HUES48 (cell line): ENCODE measurements around the gene ZNF410.
"Not testable (repeated sequence)": the region's sequence is repeated elsewhere in the genome, so short reads cannot be mapped to it uniquely, and the experiment has no call there.

ENCODE experiments used
- H3K27ac ChIP-seq: one replicate; pipeline ENCODE4 v1.7.0; 2013; ENCODE audit warnings: low read depth, low read length, inconsistent platforms
- H3K27me3 ChIP-seq: 2 replicates; pipeline ENCODE4 v1.6.1; 2013; ENCODE audit warnings: mild to moderate bottlenecking, low read length; ENCODE audit not compliant: control insufficient read depth, insufficient read depth
- H3K36me3 ChIP-seq: 2 replicates; pipeline ENCODE4 v1.6.1; 2013; ENCODE audit warnings: low read length; ENCODE audit not compliant: control insufficient read depth, insufficient read depth
- H3K4me1 ChIP-seq: 2 replicates; pipeline ENCODE4 v1.6.1; 2013; ENCODE audit warnings: mild to moderate bottlenecking, low read length; ENCODE audit not compliant: control insufficient read depth, insufficient read depth
- H3K4me3 ChIP-seq: 2 replicates; pipeline ENCODE4 v1.5.1; 2013; ENCODE audit warnings: mild to moderate bottlenecking, low read depth, low read length
- H3K9ac ChIP-seq: 2 replicates; pipeline ENCODE4 v1.6.1; 2013; ENCODE audit warnings: mild to moderate bottlenecking, low read depth, low read length, moderate library complexity
- H3K9me3 ChIP-seq: 2 replicates; pipeline ENCODE4 v1.6.1; 2013; ENCODE audit warnings: low read length; ENCODE audit not compliant: control insufficient read depth, insufficient read depth

ZNF410 gene

GRCh38 chr14:73919457-73919856, 32.8 kb downstream of the ZNF410 start:
- H3K4me3 ChIP-seq, H3K9ac ChIP-seq, H3K27me3 ChIP-seq, H3K27ac ChIP-seq, H3K9me3 ChIP-seq, H3K4me1 ChIP-seq: not testable (repeated sequence)
- H3K36me3 ChIP-seq, result peaks cover 39% of the 10 kb centered on the region

- no peak overlapping the region for H3K9ac ChIP-seq
- no peak overlapping the region for H3K27ac ChIP-seq
- H3K27me3 ChIP-seq, result no peaks in the 10 kb centered on the region
- no peak overlapping the region for H3K4me3 ChIP-seq
- H3K36me3 ChIP-seq, result peaks cover 70% of the 10 kb centered on the region
- no peaks in the 10 kb centered on the region for H3K9me3 ChIP-seq
- H3K4me1 ChIP-seq, result no peaks in the 10 kb centered on the region
These were observed 37.7 kb downstream of the ZNF410 start for GRCh38 chr14:73924337-73924736.

GRCh38 chr14:73935666-73936065, 49.0 kb downstream of the ZNF410 start:
- H3K27me3 ChIP-seq, result no peaks in the 10 kb centered on the region
- H3K4me1 ChIP-seq, result no peaks in the 10 kb centered on the region
- no peak overlapping the region for H3K27ac ChIP-seq
- H3K4me3 ChIP-seq, result no peak overlapping the region
- H3K9me3 ChIP-seq, result no peaks in the 10 kb centered on the region
- peaks cover 26% of the 10 kb centered on the region for H3K36me3 ChIP-seq
- H3K9ac ChIP-seq, result no peak overlapping the region

GRCh38 chr14:73936548-73936947, 49.9 kb downstream of the ZNF410 start:
- peaks cover 17% of the 10 kb centered on the region for H3K36me3 ChIP-seq
- H3K27ac ChIP-seq, result no peak overlapping the region
- H3K4me1 ChIP-seq, result no peaks in the 10 kb centered on the region
- no peak overlapping the region for H3K4me3 ChIP-seq
- H3K9me3 ChIP-seq, result no peaks in the 10 kb centered on the region
- H3K27me3 ChIP-seq, result no peaks in the 10 kb centered on the region
- H3K9ac ChIP-seq, result no peak overlapping the region

- Histone ChIP-seq H3K27ac (no peak overlapping the region), H3K27me3 (no peaks in the 10 kb centered on the region), H3K36me3 (peaks cover 12% of the 10 kb centered on the region), H3K4me3 (no peak overlapping the region), H3K9ac (no peak overlapping the region), H3K9me3 (no peaks in the 10 kb centered on the region), H3K4me1 (no peaks in the 10 kb centered on the region)
These were observed 50.4 kb downstream of the ZNF410 start for GRCh38 chr14:73937012-73937411.

- Histone ChIP-seq H3K36me3 (no peaks in the 10 kb centered on the region), H3K4me3 (no peak overlapping the region), H3K9ac (no peak overlapping the region), H3K4me1 (no peaks in the 10 kb centered on the region), H3K27ac (no peak overlapping the region), H3K27me3 (no peaks in the 10 kb centered on the region), H3K9me3 (no peaks in the 10 kb centered on the region)
These were observed 55.5 kb downstream of the ZNF410 start for GRCh38 chr14:73942180-73942579.

GRCh38 chr14:73943083-73943482, 56.4 kb downstream of the ZNF410 start:
- no peaks in the 10 kb centered on the region for H3K4me1 ChIP-seq
- H3K27me3 ChIP-seq, result no peaks in the 10 kb centered on the region
- no peak overlapping the region for H3K9ac ChIP-seq
- H3K9me3 ChIP-seq, result no peaks in the 10 kb centered on the region
- no peaks in the 10 kb centered on the region for H3K36me3 ChIP-seq
- H3K4me3 ChIP-seq, result no peak overlapping the region
- no peak overlapping the region for H3K27ac ChIP-seq

GRCh38 chr14:73944432-73945158, 57.9 kb downstream of the ZNF410 start:
- no peaks in the 10 kb centered on the region for H3K27me3 ChIP-seq
- H3K9me3 ChIP-seq, result no peaks in the 10 kb centered on the region
- H3K4me3 ChIP-seq, result no peak overlapping the region
- no peak overlapping the region for H3K9ac ChIP-seq
- no peak overlapping the region for H3K27ac ChIP-seq
- H3K36me3 ChIP-seq, result no peaks in the 10 kb centered on the region
- H3K4me1 ChIP-seq, result no peaks in the 10 kb centered on the region

- Histone ChIP-seq H3K27me3 (no peaks in the 10 kb centered on the region), H3K4me1 (no peaks in the 10 kb centered on the region), H3K36me3 (no peaks in the 10 kb centered on the region)
These were observed 58.6 kb downstream of the ZNF410 start for GRCh38 chr14:73945159-73945670.

GRCh38 chr14:73949752-73950734, 63.4 kb downstream of the ZNF410 start, which contains the start of the genes COQ6 and FAM161B:
COQ6 (plus strand) TSS chr14:73950302; CDS start chr14:73950333, 31 bp downstream.
FAM161B (minus strand) TSS chr14:73950094; CDS start chr14:73950026, 68 bp downstream.
- peak within 1 kb of the TSS; percentile 87 for H3K4me3 ChIP-seq
- no peaks in the 10 kb centered on the region for H3K9me3 ChIP-seq
- H3K9ac ChIP-seq, result peak within 1 kb of the TSS; percentile 87
- H3K27me3 ChIP-seq, result no peaks in the 10 kb centered on the region
- peaks cover 9% of the 10 kb centered on the region; the same call in 1 of the 2 replicates for H3K36me3 ChIP-seq
- peak within 1 kb of the TSS; percentile 99 for H3K27ac ChIP-seq
- H3K4me1 ChIP-seq, result no peaks in the 10 kb centered on the region

More at GRCh38 chr14:73945159-73945670, 58.6 kb downstream of the ZNF410 start:
- Histone ChIP-seq H3K4me3 (no peak overlapping the region), H3K27ac (no peak overlapping the region), H3K9ac (no peak overlapping the region), H3K9me3 (no peaks in the 10 kb centered on the region)
